Measurements from ENCODE around the gene KLHL25.
A peak's percentile ranks its signal among the peaks of the same experiment; 100 is the strongest.
"Not testable (repeated sequence)": the region's sequence is repeated elsewhere in the genome, so short reads cannot be mapped to it uniquely, and the experiment has no call there.

Gene KLHL25

GRCh38 chr15:85831415-85832113, 36.8 kb upstream of the KLHL25 start:
- peak overlapping the region; percentile 18 to 42 for H3K27ac ChIP-seq (ENCODE audit: low read depth in 2 of 2, low read length in 2 of 2)
- H3K9ac ChIP-seq (ENCODE audit: low read depth in 1 of 2, low read length in 2 of 2): no peak overlapping the region
- no peaks in the 10 kb centered on the region for H3K27me3 ChIP-seq (ENCODE audit: control insufficient read depth in 2 of 2, insufficient read depth in 2 of 2, low read length in 2 of 2)
- H3K9me3 ChIP-seq (ENCODE audit: control insufficient read depth in 2 of 2, low read length in 2 of 2): no peaks in the 10 kb centered on the region
- peaks cover 2 to 13% of the 10 kb centered on the region in 2 donors for H3K4me1 ChIP-seq (ENCODE audit: control insufficient read depth in 2 of 2, insufficient read depth in 2 of 2, low read length in 2 of 2)
- no peaks in the 10 kb centered on the region for H3K36me3 ChIP-seq (ENCODE audit: control insufficient read depth in 2 of 2, insufficient read depth in 2 of 2, low read length in 2 of 2)
- no peak overlapping the region for H3K4me3 ChIP-seq (ENCODE audit: low read length in 2 of 2)

- H3K27ac ChIP-seq (ENCODE audit: low read depth in 2 of 2, low read length in 2 of 2); H3K27me3 ChIP-seq (ENCODE audit: control insufficient read depth in 2 of 2, insufficient read depth in 2 of 2, low read length in 2 of 2); H3K9me3 ChIP-seq (ENCODE audit: control insufficient read depth in 2 of 2, low read length in 2 of 2); H3K9ac ChIP-seq (ENCODE audit: low read depth in 1 of 2, low read length in 2 of 2); H3K4me3 ChIP-seq (ENCODE audit: low read length in 2 of 2); H3K36me3 ChIP-seq (ENCODE audit: control insufficient read depth in 2 of 2, insufficient read depth in 2 of 2, low read length in 2 of 2): not testable (repeated sequence)
- H3K4me1 ChIP-seq (ENCODE audit: control insufficient read depth in 2 of 2, insufficient read depth in 2 of 2, low read length in 2 of 2): peaks cover 5 to 18% of the 10 kb centered on the region in 2 donors
Measured at GRCh38 chr15:85829754-85830153, 35.0 kb upstream of the KLHL25 start.

GRCh38 chr15:85828874-85829273, 34.1 kb upstream of the KLHL25 start:
- no peak overlapping the region for H3K4me3 ChIP-seq (ENCODE audit: low read length in 2 of 2)
- no peak overlapping the region for H3K27ac ChIP-seq (ENCODE audit: low read depth in 2 of 2, low read length in 2 of 2)
- no peaks in the 10 kb centered on the region for H3K9me3 ChIP-seq (ENCODE audit: control insufficient read depth in 2 of 2, low read length in 2 of 2)
- H3K4me1 ChIP-seq (ENCODE audit: control insufficient read depth in 2 of 2, insufficient read depth in 2 of 2, low read length in 2 of 2): peaks cover 5 to 18% of the 10 kb centered on the region in 2 donors
- no peaks in the 10 kb centered on the region for H3K36me3 ChIP-seq (ENCODE audit: control insufficient read depth in 2 of 2, insufficient read depth in 2 of 2, low read length in 2 of 2)
- H3K9ac ChIP-seq (ENCODE audit: low read depth in 1 of 2, low read length in 2 of 2): no peak overlapping the region
- H3K27me3 ChIP-seq (ENCODE audit: control insufficient read depth in 2 of 2, insufficient read depth in 2 of 2, low read length in 2 of 2): no peaks in the 10 kb centered on the region

- Histone ChIP-seq H3K36me3 (ENCODE audit: control insufficient read depth in 2 of 2, insufficient read depth in 2 of 2, low read length in 2 of 2) (no peaks in the 10 kb centered on the region), H3K27ac (ENCODE audit: low read depth in 2 of 2, low read length in 2 of 2) (no peak overlapping the region), H3K27me3 (ENCODE audit: control insufficient read depth in 2 of 2, insufficient read depth in 2 of 2, low read length in 2 of 2) (no peaks in the 10 kb centered on the region), H3K9ac (ENCODE audit: low read depth in 1 of 2, low read length in 2 of 2) (no peak overlapping the region), H3K4me3 (ENCODE audit: low read length in 2 of 2) (no peak overlapping the region), H3K4me1 (ENCODE audit: control insufficient read depth in 2 of 2, insufficient read depth in 2 of 2, low read length in 2 of 2) (peaks cover 5 to 18% of the 10 kb centered on the region in 2 donors), H3K9me3 (ENCODE audit: control insufficient read depth in 2 of 2, low read length in 2 of 2) (no peaks in the 10 kb centered on the region)
Measured at GRCh38 chr15:85828126-85828525, 33.4 kb upstream of the KLHL25 start.

- no peak overlapping the region for H3K4me3 ChIP-seq (ENCODE audit: low read length in 2 of 2)
- H3K4me1 ChIP-seq (ENCODE audit: control insufficient read depth in 2 of 2, insufficient read depth in 2 of 2, low read length in 2 of 2): peaks cover 5 to 16% of the 10 kb centered on the region in 2 donors
- H3K9me3 ChIP-seq (ENCODE audit: control insufficient read depth in 2 of 2, low read length in 2 of 2): no peaks in the 10 kb centered on the region
- H3K9ac ChIP-seq (ENCODE audit: low read depth in 1 of 2, low read length in 2 of 2): no peak overlapping the region
- H3K27me3 ChIP-seq (ENCODE audit: control insufficient read depth in 2 of 2, insufficient read depth in 2 of 2, low read length in 2 of 2): no peaks in the 10 kb centered on the region
- H3K36me3 ChIP-seq (ENCODE audit: control insufficient read depth in 2 of 2, insufficient read depth in 2 of 2, low read length in 2 of 2): no peaks in the 10 kb centered on the region
- no peak overlapping the region for H3K27ac ChIP-seq (ENCODE audit: low read depth in 2 of 2, low read length in 2 of 2)
Measured at GRCh38 chr15:85826756-85827515, 32.2 kb upstream of the KLHL25 start.

GRCh38 chr15:85825719-85826118, 31.0 kb upstream of the KLHL25 start:
- H3K36me3 ChIP-seq (ENCODE audit: control insufficient read depth in 2 of 2, insufficient read depth in 2 of 2, low read length in 2 of 2): no peaks in the 10 kb centered on the region
- peak overlapping the region in 1 of 2 donors; percentile 68 for H3K27ac ChIP-seq (ENCODE audit: low read depth in 2 of 2, low read length in 2 of 2)
- H3K9ac ChIP-seq (ENCODE audit: low read depth in 1 of 2, low read length in 2 of 2): no peak overlapping the region
- H3K27me3 ChIP-seq (ENCODE audit: control insufficient read depth in 2 of 2, insufficient read depth in 2 of 2, low read length in 2 of 2): no peaks in the 10 kb centered on the region
- peaks cover 5 to 9% of the 10 kb centered on the region in 2 donors for H3K4me1 ChIP-seq (ENCODE audit: control insufficient read depth in 2 of 2, insufficient read depth in 2 of 2, low read length in 2 of 2)
- H3K4me3 ChIP-seq (ENCODE audit: low read length in 2 of 2): no peak overlapping the region
- H3K9me3 ChIP-seq (ENCODE audit: control insufficient read depth in 2 of 2, low read length in 2 of 2): no peaks in the 10 kb centered on the region

GRCh38 chr15:85825118-85825517, 30.4 kb upstream of the KLHL25 start:
- Histone ChIP-seq H3K36me3 (ENCODE audit: control insufficient read depth in 2 of 2, insufficient read depth in 2 of 2, low read length in 2 of 2) (no peaks in the 10 kb centered on the region), H3K4me1 (ENCODE audit: control insufficient read depth in 2 of 2, insufficient read depth in 2 of 2, low read length in 2 of 2) (peaks cover 5 to 9% of the 10 kb centered on the region in 2 donors), H3K9me3 (ENCODE audit: control insufficient read depth in 2 of 2, low read length in 2 of 2) (no peaks in the 10 kb centered on the region), H3K27me3 (ENCODE audit: control insufficient read depth in 2 of 2, insufficient read depth in 2 of 2, low read length in 2 of 2) (no peaks in the 10 kb centered on the region), H3K9ac (ENCODE audit: low read depth in 1 of 2, low read length in 2 of 2) (no peak overlapping the region), H3K27ac (ENCODE audit: low read depth in 2 of 2, low read length in 2 of 2) (peak overlapping the region; percentile 68 to 70), H3K4me3 (ENCODE audit: low read length in 2 of 2) (no peak overlapping the region)

- Histone ChIP-seq H3K9ac (ENCODE audit: low read depth in 1 of 2, low read length in 2 of 2) (no peak overlapping the region), H3K27ac (ENCODE audit: low read depth in 2 of 2, low read length in 2 of 2) (no peak overlapping the region), H3K4me3 (ENCODE audit: low read length in 2 of 2) (no peak overlapping the region), H3K36me3 (ENCODE audit: control insufficient read depth in 2 of 2, insufficient read depth in 2 of 2, low read length in 2 of 2) (no peaks in the 10 kb centered on the region), H3K9me3 (ENCODE audit: control insufficient read depth in 2 of 2, low read length in 2 of 2) (no peaks in the 10 kb centered on the region), H3K27me3 (ENCODE audit: control insufficient read depth in 2 of 2, insufficient read depth in 2 of 2, low read length in 2 of 2) (no peaks in the 10 kb centered on the region), H3K4me1 (ENCODE audit: control insufficient read depth in 2 of 2, insufficient read depth in 2 of 2, low read length in 2 of 2) (peaks cover 5 to 9% of the 10 kb centered on the region in 2 donors)
Measured at GRCh38 chr15:85821545-85821944, 26.8 kb upstream of the KLHL25 start.

GRCh38 chr15:85819938-85820337, 25.2 kb upstream of the KLHL25 start:
- no peaks in the 10 kb centered on the region for H3K9me3 ChIP-seq (ENCODE audit: control insufficient read depth in 2 of 2, low read length in 2 of 2)
- no peaks in the 10 kb centered on the region for H3K27me3 ChIP-seq (ENCODE audit: control insufficient read depth in 2 of 2, insufficient read depth in 2 of 2, low read length in 2 of 2)
- H3K9ac ChIP-seq (ENCODE audit: low read depth in 1 of 2, low read length in 2 of 2): no peak overlapping the region
- no peaks in the 10 kb centered on the region for H3K4me1 ChIP-seq (ENCODE audit: control insufficient read depth in 2 of 2, insufficient read depth in 2 of 2, low read length in 2 of 2)
- no peak overlapping the region for H3K4me3 ChIP-seq (ENCODE audit: low read length in 2 of 2)
- H3K36me3 ChIP-seq (ENCODE audit: control insufficient read depth in 2 of 2, insufficient read depth in 2 of 2, low read length in 2 of 2): no peaks in the 10 kb centered on the region
- H3K27ac ChIP-seq (ENCODE audit: low read depth in 2 of 2, low read length in 2 of 2): no peak overlapping the region

- no peaks in the 10 kb centered on the region for H3K4me1 ChIP-seq (ENCODE audit: control insufficient read depth in 2 of 2, insufficient read depth in 2 of 2, low read length in 2 of 2)
- no peak overlapping the region for H3K9ac ChIP-seq (ENCODE audit: low read depth in 1 of 2, low read length in 2 of 2)
- H3K27me3 ChIP-seq (ENCODE audit: control insufficient read depth in 2 of 2, insufficient read depth in 2 of 2, low read length in 2 of 2): no peaks in the 10 kb centered on the region
- no peaks in the 10 kb centered on the region for H3K9me3 ChIP-seq (ENCODE audit: control insufficient read depth in 2 of 2, low read length in 2 of 2)
- H3K36me3 ChIP-seq (ENCODE audit: control insufficient read depth in 2 of 2, insufficient read depth in 2 of 2, low read length in 2 of 2): no peaks in the 10 kb centered on the region
- no peak overlapping the region for H3K4me3 ChIP-seq (ENCODE audit: low read length in 2 of 2)
- H3K27ac ChIP-seq (ENCODE audit: low read depth in 2 of 2, low read length in 2 of 2): no peak overlapping the region
Measured at GRCh38 chr15:85813234-85813633, 18.5 kb upstream of the KLHL25 start.
